Activated CD4-positive, alpha-beta T cell treated with anti-CD3 and anti-CD28 coated beads, Interleukin-2, amount 10 ng/mL, durations not matched to agents 24 days and 14 days (primary cell): ENCODE data around the gene WDR72. TPM values are rescaled to one million over a fixed set of nuclear protein-coding genes. Genes with fewer than 3 reads are reported as not detected.

ENCODE experiments used
- DNase-seq: peaks from one replicate; pipeline ENCODE4 v3.0.0; 2022
- H3K27ac Mint-ChIP-seq: one replicate; pipeline ENCODE4 v1.8.0; 2022; ENCODE audit warnings: mild to moderate bottlenecking, mixed read lengths
- H3K27me3 Mint-ChIP-seq: one replicate; pipeline ENCODE4 v1.8.0; 2022; ENCODE audit warnings: mixed read lengths
- H3K36me3 Mint-ChIP-seq: one replicate; pipeline ENCODE4 v1.8.0; 2022; ENCODE audit warnings: low read depth, mild to moderate bottlenecking, mixed read lengths
- H3K4me1 Mint-ChIP-seq: one replicate; pipeline ENCODE4 v1.8.0; 2021; ENCODE audit warnings: mixed read lengths
- H3K4me3 Mint-ChIP-seq: one replicate; pipeline ENCODE4 v1.8.0; 2022; ENCODE audit warnings: mild to moderate bottlenecking, moderate library complexity, mixed read lengths
- H3K9me3 Mint-ChIP-seq: one replicate; pipeline ENCODE4 v1.8.0; 2021; ENCODE audit warnings: mixed read lengths
- intact Hi-C: fragments of 100-400 bp; cut with micrococcal nuclease; formaldehyde crosslinking; loops from one replicate; pipeline ENCODE4 v1.15.1; 2023
- total RNA-seq: library from RNA; stranded (reverse); gene quantifications from 2 replicates; pipeline ENCODE4 v1.2.3, GENCODE V29; 2022

Gene WDR72
- total RNA-seq, 1 donor from 2014 or later: not detected

DNA sequence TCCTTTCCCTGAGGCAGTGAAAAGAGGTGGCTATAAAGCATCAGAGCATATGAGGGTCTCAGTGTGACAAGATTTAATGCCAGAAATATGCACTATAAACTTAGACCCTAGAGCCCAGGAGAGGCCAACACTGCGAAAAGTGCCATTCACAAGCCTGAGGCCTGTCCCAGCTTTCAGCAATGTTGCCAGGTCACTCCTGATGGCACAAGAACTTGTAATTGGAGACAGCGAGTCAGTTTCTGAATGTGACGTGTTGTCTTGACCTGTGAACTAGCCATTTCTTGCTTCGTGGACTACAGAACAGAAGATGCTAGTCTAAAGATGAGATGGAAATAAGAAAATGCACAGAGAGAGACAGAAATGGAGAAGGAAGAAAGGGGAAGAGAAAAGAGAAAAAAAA, 87.9 kb downstream of the WDR72 start:
- H3K4me1 Mint-ChIP-seq: no peaks in the 10 kb centered on the region
- no peaks in the 10 kb centered on the region for H3K27me3 Mint-ChIP-seq
- H3K9me3 Mint-ChIP-seq: no peaks in the 10 kb centered on the region
- no peak for DNase-seq
- no peak overlapping the region for H3K27ac Mint-ChIP-seq
- H3K36me3 Mint-ChIP-seq: no peaks in the 10 kb centered on the region
- intact Hi-C loops: no loop called here
- no peak overlapping the region for H3K4me3 Mint-ChIP-seq

GRCh38 chr15:53670701-53671100, 88.8 kb downstream of the WDR72 start:
- H3K27ac Mint-ChIP-seq: no peak overlapping the region
- no peaks in the 10 kb centered on the region for H3K9me3 Mint-ChIP-seq

GRCh38 chr15:53665930-53666329, 93.5 kb downstream of the WDR72 start:
- Mint-ChIP-seq H3K36me3 (no peaks in the 10 kb centered on the region), H3K4me1 (no peaks in the 10 kb centered on the region), H3K9me3 (no peaks in the 10 kb centered on the region), H3K27ac (no peak overlapping the region), H3K27me3 (no peaks in the 10 kb centered on the region), H3K4me3 (no peak overlapping the region)
- intact Hi-C loops: no loop called here
- no peak for DNase-seq

More at GRCh38 chr15:53670701-53671100, 88.8 kb downstream of the WDR72 start:
- DNase-seq: no peak
- Mint-ChIP-seq H3K36me3 (no peaks in the 10 kb centered on the region), H3K4me3 (no peak overlapping the region), H3K4me1 (no peaks in the 10 kb centered on the region), H3K27me3 (no peaks in the 10 kb centered on the region)
- intact Hi-C loops: no loop called here

- no peak overlapping the region for H3K27ac Mint-ChIP-seq
- no peaks in the 10 kb centered on the region for H3K36me3 Mint-ChIP-seq
- no peaks in the 10 kb centered on the region for H3K9me3 Mint-ChIP-seq
- H3K4me3 Mint-ChIP-seq: no peak overlapping the region
- H3K27me3 Mint-ChIP-seq: no peaks in the 10 kb centered on the region
- H3K4me1 Mint-ChIP-seq: no peaks in the 10 kb centered on the region
- no peak for DNase-seq
- intact Hi-C loops: no loop called here
Observed at GRCh38 chr15:53658827-53659555, 100.5 kb downstream of the WDR72 start.

- DNase-seq: no peak
- Mint-ChIP-seq H3K4me1 (no peaks in the 10 kb centered on the region), H3K9me3 (no peaks in the 10 kb centered on the region), H3K27ac (no peak overlapping the region), H3K27me3 (no peaks in the 10 kb centered on the region), H3K4me3 (no peak overlapping the region), H3K36me3 (no peaks in the 10 kb centered on the region)
- intact Hi-C loops: no loop called here
Observed at GRCh38 chr15:53658255-53658654, 101.2 kb downstream of the WDR72 start.

DNA sequence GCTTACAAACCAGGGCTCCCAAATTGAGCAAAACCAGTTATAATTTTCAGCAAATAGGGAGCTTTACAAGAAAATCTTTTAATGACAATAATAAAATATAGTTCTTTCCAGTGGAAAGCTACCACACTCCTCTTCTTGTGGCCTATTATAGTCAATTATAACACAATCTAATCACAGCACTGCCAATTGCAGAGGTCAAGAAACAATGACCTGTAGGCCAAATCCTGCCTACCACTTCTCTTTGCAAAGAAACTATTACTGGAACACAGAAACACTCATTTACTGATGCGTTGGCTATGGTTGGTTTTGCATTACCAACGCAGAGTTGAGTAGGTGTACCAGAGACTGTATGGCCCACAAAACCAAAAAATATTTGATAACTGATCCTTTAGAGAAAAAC, 110.5 kb downstream of the WDR72 start:
- H3K27ac Mint-ChIP-seq: no peak overlapping the region
- no peak overlapping the region for H3K4me3 Mint-ChIP-seq
- no peak for DNase-seq
- no peaks in the 10 kb centered on the region for H3K9me3 Mint-ChIP-seq
- no peaks in the 10 kb centered on the region for H3K27me3 Mint-ChIP-seq
- H3K36me3 Mint-ChIP-seq: no peaks in the 10 kb centered on the region
- no peaks in the 10 kb centered on the region for H3K4me1 Mint-ChIP-seq
- intact Hi-C loops: no loop called here

DNA sequence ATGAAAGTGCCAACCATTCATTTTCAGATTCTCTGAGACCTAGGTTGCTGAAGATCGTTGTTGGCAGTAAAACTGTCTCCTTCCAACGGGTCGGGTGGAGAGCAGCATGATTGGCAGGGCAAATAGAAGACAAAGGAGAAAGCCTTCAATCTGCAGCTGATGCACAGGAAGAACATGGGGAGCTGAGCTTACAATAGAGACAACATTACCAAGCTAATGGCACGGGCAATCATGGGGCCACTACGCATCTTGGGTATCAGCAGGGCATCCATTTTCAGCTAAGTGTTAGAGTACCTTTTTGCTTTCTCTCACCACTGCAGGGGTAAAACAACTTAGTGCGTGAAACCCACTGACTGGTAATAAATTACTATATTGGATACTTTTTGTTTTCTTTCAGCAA, 114.8 kb downstream of the WDR72 start:
- no peaks in the 10 kb centered on the region for H3K36me3 Mint-ChIP-seq
- intact Hi-C loops: no loop called here
- DNase-seq: no peak
- no peaks in the 10 kb centered on the region for H3K4me1 Mint-ChIP-seq
- H3K27ac Mint-ChIP-seq: no peak overlapping the region
- H3K27me3 Mint-ChIP-seq: no peaks in the 10 kb centered on the region
- H3K9me3 Mint-ChIP-seq: no peaks in the 10 kb centered on the region
- H3K4me3 Mint-ChIP-seq: no peak overlapping the region

GRCh38 chr15:53634517-53635106, 124.9 kb downstream of the WDR72 start:
- no peak for DNase-seq
- Mint-ChIP-seq H3K9me3 (peaks cover 4% of the 10 kb centered on the region), H3K4me3 (no peak overlapping the region), H3K27me3 (no peaks in the 10 kb centered on the region), H3K27ac (no peak overlapping the region), H3K36me3 (no peaks in the 10 kb centered on the region), H3K4me1 (no peaks in the 10 kb centered on the region)
- intact Hi-C loops: no loop called here

DNA sequence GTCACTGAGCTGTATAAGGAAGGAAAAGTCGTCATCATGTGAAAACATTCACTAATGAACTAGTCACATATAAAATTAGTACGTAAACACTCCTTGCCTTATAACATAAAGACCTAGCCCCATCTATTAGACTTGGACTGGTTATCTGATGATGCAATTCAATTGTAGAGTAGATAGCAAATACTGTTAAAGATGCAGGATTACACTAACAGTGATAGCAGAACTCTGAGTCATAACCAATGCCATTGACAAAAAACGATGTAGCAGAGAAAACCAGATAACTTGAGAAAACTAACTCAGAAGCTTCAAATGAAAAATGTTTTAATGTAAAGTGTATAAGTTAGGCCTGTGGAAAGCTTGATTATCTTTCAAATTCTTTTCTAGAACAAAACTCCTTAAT, 132.2 kb downstream of the WDR72 start:
- Mint-ChIP-seq H3K36me3 (no peaks in the 10 kb centered on the region), H3K4me1 (no peaks in the 10 kb centered on the region), H3K9me3 (no peaks in the 10 kb centered on the region), H3K27ac (no peak overlapping the region), H3K27me3 (no peaks in the 10 kb centered on the region), H3K4me3 (no peak overlapping the region)
- intact Hi-C loops: no loop called here
- no peak for DNase-seq

GRCh38 chr15:53625962-53626845, 133.3 kb downstream of the WDR72 start:
- Mint-ChIP-seq H3K27ac (no peak overlapping the region), H3K9me3 (no peaks in the 10 kb centered on the region), H3K36me3 (no peaks in the 10 kb centered on the region), H3K4me3 (no peak overlapping the region), H3K27me3 (no peaks in the 10 kb centered on the region), H3K4me1 (no peaks in the 10 kb centered on the region)
- DNase-seq: no peak
- intact Hi-C loops: no loop called here

- H3K27me3 Mint-ChIP-seq: no peaks in the 10 kb centered on the region
- H3K9me3 Mint-ChIP-seq: no peaks in the 10 kb centered on the region
- no peak for DNase-seq
- H3K4me1 Mint-ChIP-seq: no peaks in the 10 kb centered on the region
- H3K4me3 Mint-ChIP-seq: no peak overlapping the region
- intact Hi-C loops: no loop called here
- no peak overlapping the region for H3K27ac Mint-ChIP-seq
- no peaks in the 10 kb centered on the region for H3K36me3 Mint-ChIP-seq
Observed at GRCh38 chr15:53625260-53625659, 134.2 kb downstream of the WDR72 start.

DNA sequence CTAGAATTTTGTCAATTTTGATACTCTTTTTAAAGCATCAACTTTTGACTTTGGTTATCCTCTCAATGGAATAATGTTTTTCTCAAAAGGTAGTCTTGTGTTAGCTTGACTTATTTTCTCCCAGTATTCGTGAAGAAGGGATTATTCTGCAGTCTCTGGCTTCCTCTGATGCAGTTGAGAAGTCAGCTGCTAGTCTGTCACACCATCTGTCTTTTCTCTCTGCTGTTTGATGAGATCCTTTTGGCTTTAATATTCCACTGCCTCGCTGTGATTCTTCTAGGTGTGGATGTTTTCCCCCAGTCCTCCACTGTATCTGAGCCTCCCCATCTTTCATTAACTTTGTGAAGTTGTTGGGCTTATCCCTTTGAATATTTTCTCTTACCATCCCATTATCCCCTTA, 141.0 kb downstream of the WDR72 start:
- intact Hi-C loops: no loop called here
- Mint-ChIP-seq H3K27me3 (no peaks in the 10 kb centered on the region), H3K27ac (no peak overlapping the region), H3K36me3 (no peaks in the 10 kb centered on the region), H3K4me3 (no peak overlapping the region), H3K4me1 (no peaks in the 10 kb centered on the region), H3K9me3 (no peaks in the 10 kb centered on the region)
- no peak for DNase-seq

DNA sequence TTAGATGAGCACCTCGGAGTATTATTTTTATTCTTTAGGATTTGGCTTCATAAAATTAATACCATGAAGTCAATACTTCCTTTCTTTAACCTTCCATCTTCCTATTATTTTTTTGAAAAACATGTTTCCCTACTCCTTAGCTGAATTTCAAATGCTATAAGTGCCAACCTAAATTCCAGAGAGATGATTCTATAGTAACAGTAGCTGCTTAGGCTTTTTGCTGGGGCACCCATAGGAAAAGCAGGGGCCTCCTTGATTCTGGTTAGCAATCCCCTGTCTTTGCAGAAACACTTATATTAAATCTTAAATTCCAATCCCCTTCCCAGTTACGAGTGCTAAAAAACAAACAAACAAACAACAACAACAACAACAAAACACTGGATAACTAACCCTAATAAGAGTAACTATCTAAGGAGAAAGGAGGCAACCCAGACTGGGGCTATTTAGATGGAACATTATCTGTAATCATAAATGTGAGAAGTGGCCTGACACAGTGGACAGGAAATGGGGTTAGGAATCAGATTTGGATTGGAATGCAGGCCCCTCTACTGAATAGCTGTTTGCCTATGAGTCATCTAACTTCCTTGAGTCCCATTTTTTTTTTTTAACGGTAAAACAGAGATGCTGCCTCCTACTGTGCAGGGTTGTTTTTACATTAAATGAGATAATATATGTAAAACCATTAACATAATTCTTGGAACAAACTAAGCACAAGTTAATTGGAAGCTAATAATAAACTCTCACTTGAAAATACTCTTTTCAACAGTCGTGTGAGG, 148.1 kb downstream of the WDR72 start:
- H3K4me1 Mint-ChIP-seq: no peaks in the 10 kb centered on the region
- no peak overlapping the region for H3K4me3 Mint-ChIP-seq
- H3K27ac Mint-ChIP-seq: no peak overlapping the region
- intact Hi-C loops: no loop called here
- H3K9me3 Mint-ChIP-seq: no peaks in the 10 kb centered on the region
- H3K36me3 Mint-ChIP-seq: no peaks in the 10 kb centered on the region
- DNase-seq: no peak
- no peaks in the 10 kb centered on the region for H3K27me3 Mint-ChIP-seq

DNA sequence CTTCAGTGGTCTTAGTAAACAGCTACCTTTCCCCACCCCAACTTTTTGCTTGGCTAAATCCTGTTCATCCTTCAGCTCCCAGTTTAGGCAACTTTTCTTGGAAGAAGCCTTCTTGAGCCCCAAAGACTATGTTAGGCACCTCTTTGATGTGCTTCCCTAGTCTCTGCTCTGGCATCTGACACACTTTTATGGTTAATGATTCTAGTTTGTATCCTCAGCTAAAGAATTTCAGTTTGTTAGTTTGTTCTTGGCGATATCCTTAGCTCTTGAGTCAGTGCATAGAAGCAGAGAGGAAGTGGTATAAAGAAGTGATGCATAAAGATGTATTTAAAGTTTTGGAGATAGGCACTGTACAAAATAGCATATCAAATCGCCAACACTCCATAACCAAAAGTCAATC, 168.4 kb downstream of the WDR72 start:
- no peak overlapping the region for H3K4me3 Mint-ChIP-seq

More for the DNA sequence above, 168.4 kb downstream of the WDR72 start:
- no peak overlapping the region for H3K27ac Mint-ChIP-seq
- intact Hi-C loops: no loop called here
- no peaks in the 10 kb centered on the region for H3K9me3 Mint-ChIP-seq
- DNase-seq: no peak
- peaks cover 2% of the 10 kb centered on the region for H3K4me1 Mint-ChIP-seq
- H3K27me3 Mint-ChIP-seq: no peaks in the 10 kb centered on the region
- no peaks in the 10 kb centered on the region for H3K36me3 Mint-ChIP-seq
